Cardiac fibroblast (primary cell): ENCODE results near the gene TRPM3.

Experiments
- DNase-seq, 2 donors: peaks; one replicate each; pipeline versions ENCODE4 v3.0.0 to v3.0.0-alpha.2; 2010; ENCODE audit warnings: low read depth in 2 of 2
- H3K4me3 ChIP-seq, 2 donors: replicated peaks in 1 of 2; 1 replicate in 1 of 2; 2 replicates in 1 of 2; pipeline ENCODE4 v1.5.1; 2011; ENCODE audit warnings: low read depth in 2 of 2, low read length in 2 of 2, mild to moderate bottlenecking in 2 of 2, moderate library complexity in 1 of 2
- CTCF ChIP-seq: IDR thresholded peaks from one replicate; pipeline ENCODE4 v1.5.1; 2011; ENCODE audit warnings: low read depth, mild to moderate bottlenecking, low read length, inconsistent platforms

Gene TRPM3

GRCh38 chr9:70678153-70678552 lies 443.3 kb downstream of the TRPM3 start:
- TF ChIP-seq CTCF: no peak
- H3K4me3 ChIP-seq: no peak overlapping the region
- DNase-seq: peak; percentile 17 to 26

GRCh38 chr9:70677055-70677735 lies 444.2 kb downstream of the TRPM3 start:
- TF ChIP-seq CTCF: no peak
- no peak overlapping the region for H3K4me3 ChIP-seq
- peak; percentile 9 to 40 for DNase-seq

GRCh38 chr9:70675868-70676370 lies 445.5 kb downstream of the TRPM3 start:
- DNase-seq: no peak
- no peak overlapping the region for H3K4me3 ChIP-seq
- TF ChIP-seq CTCF: no peak

GRCh38 chr9:70673844-70674243 lies 447.6 kb downstream of the TRPM3 start:
- TF ChIP-seq CTCF: no peak
- DNase-seq: no peak
- no peak overlapping the region for H3K4me3 ChIP-seq

- TF ChIP-seq CTCF: no peak
- peak; percentile 46 to 58 for DNase-seq
- H3K4me3 ChIP-seq: no peak overlapping the region
Observed at GRCh38 chr9:70672161-70672649, 449.2 kb downstream of the TRPM3 start.

- DNase-seq: peak; percentile 23 to 59
- TF ChIP-seq CTCF: no peak
- no peak overlapping the region for H3K4me3 ChIP-seq
Observed at GRCh38 chr9:70668751-70669150, 452.7 kb downstream of the TRPM3 start.
